Activated naive CD4-positive, alpha-beta T cell treated with anti-CD3 and anti-CD28 coated beads, Interleukin-2, amount 10 ng/mL, durations not matched to agents 7 days and 5 days (primary cell): ENCODE measurements around the gene FHDC1.

Experiments
- CTCF ChIA-PET: fragments of 350-600 bp; sonication (Branson Sonifier 250); formaldehyde crosslinking; loops from one replicate; lab custom pipeline; 2021; ENCODE audit warnings: antibody characterized with exemption; lab: Charles Lee
- DNase-seq: peaks from one replicate; pipeline ENCODE4 v3.0.0-alpha.2; 2020
- H3K27ac Mint-ChIP-seq: one replicate; pipeline ENCODE4 v1.8.0; 2021; ENCODE audit warnings: mild to moderate bottlenecking, moderate library complexity, mixed read lengths
- H3K27me3 Mint-ChIP-seq: one replicate; pipeline ENCODE4 v1.8.0; 2021; ENCODE audit warnings: mild to moderate bottlenecking, mixed read lengths
- H3K36me3 Mint-ChIP-seq: one replicate; pipeline ENCODE4 v1.8.0; 2021; ENCODE audit warnings: mixed read lengths
- H3K4me1 Mint-ChIP-seq: one replicate; pipeline ENCODE4 v1.8.0; 2021; ENCODE audit warnings: mixed read lengths
- H3K4me3 Mint-ChIP-seq: one replicate; pipeline ENCODE4 v1.8.0; 2021; ENCODE audit warnings: mild to moderate bottlenecking, moderate library complexity, mixed read lengths
- H3K9me3 Mint-ChIP-seq: one replicate; pipeline ENCODE4 v1.8.0; 2021; ENCODE audit warnings: mixed read lengths

Gene FHDC1

GRCh38 chr4:152973629-152974467, 37.7 kb downstream of the FHDC1 start:
- Mint-ChIP-seq H3K4me1 (no peaks in the 10 kb centered on the region), H3K9me3 (no peaks in the 10 kb centered on the region), H3K27me3 (no peaks in the 10 kb centered on the region), H3K4me3 (no peak overlapping the region), H3K27ac (no peak overlapping the region), H3K36me3 (no peaks in the 10 kb centered on the region)
- DNase-seq: no peak
- CTCF ChIA-PET: interaction anchor here (0.8 to 1.1 kb wide), 2 partner anchors 9 to 30 kb away, joined by 3 read pairs; no protein-coding TSS in a partner anchor

DNA sequence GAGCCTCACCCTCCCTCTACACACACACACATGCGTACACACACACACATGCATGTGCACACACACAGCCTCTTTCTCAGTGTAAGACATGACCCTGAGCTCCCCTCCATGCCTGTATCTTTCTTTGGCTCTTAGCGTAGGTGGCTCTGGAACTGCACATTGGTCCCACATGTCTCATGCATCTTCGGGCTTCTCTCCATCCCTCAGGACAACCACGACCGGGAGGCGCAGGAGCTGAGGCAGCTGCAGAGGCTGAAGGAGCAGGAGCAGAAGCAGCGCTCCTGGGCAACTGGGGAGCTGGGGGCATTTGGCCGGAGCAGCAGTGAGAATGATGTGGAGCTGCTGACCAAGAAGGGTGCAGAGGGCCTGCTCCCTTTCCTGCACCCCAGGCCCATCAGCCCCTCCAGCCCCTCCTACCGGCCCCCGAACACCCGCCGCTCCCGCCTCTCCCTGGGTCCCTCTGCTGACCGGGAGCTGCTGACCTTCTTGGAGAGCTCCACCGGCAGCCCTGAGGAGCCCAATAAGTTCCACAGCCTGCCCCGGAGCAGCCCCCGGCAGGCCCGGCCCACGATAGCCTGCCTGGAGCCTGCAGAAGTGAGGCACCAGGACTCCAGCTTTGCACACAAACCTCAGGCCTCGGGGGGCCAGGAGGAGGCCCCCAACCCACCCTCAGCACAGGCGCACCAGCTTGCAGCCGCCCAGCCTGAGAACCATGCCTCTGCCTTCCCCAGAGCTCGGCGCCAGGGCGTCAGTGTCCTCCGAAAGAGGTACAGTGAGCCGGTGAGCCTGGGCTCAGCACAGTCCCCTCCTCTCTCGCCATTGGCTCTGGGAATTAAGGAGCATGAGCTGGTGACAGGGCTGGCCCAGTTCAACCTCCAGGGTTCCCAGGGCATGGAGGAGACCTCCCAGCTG, 38.6 kb downstream of the FHDC1 start:
- no peak overlapping the region for H3K27ac Mint-ChIP-seq
- no peak overlapping the region for H3K4me3 Mint-ChIP-seq
- H3K9me3 Mint-ChIP-seq: no peaks in the 10 kb centered on the region
- no peaks in the 10 kb centered on the region for H3K36me3 Mint-ChIP-seq
- no peaks in the 10 kb centered on the region for H3K4me1 Mint-ChIP-seq
- H3K27me3 Mint-ChIP-seq: peaks cover 2% of the 10 kb centered on the region
- DNase-seq: no peak
- CTCF ChIA-PET: interaction anchor here (0.8 to 1.1 kb wide), 2 partner anchors 8 to 31 kb away, joined by 3 read pairs; no protein-coding TSS in a partner anchor

GRCh38 chr4:152975380-152976211, 39.5 kb downstream of the FHDC1 start:
- no peak overlapping the region for H3K27ac Mint-ChIP-seq

DNA sequence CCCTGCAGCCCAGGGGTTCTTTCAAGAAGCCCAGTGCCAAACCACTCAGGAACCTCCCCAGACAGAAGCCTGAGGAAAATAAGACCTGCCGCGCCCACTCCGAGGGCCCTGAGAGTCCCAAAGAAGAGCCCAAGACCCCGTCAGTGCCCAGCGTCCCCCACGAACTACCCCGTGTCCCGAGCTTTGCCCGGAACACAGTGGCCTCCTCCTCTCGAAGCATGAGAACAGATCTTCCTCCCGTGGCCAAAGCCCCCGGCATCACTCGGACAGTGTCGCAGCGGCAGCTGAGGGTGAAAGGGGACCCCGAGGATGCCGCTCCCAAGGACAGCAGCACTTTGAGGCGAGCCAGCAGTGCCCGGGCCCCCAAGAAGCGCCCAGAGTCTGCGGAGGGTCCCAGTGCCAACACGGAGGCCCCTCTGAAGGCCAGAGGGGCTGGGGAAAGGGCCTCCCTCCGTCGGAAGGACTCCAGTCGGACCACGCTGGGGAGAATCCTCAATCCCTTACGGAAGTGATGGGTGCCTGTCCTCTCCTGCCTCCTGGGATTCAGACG, 40.2 kb downstream of the FHDC1 start:
- no peak overlapping the region for H3K27ac Mint-ChIP-seq
- H3K36me3 Mint-ChIP-seq: no peaks in the 10 kb centered on the region

More at GRCh38 chr4:152975380-152976211, 39.5 kb downstream of the FHDC1 start:
- no peak for DNase-seq
- CTCF ChIA-PET: no interaction called here
- no peaks in the 10 kb centered on the region for H3K9me3 Mint-ChIP-seq
- H3K4me1 Mint-ChIP-seq: no peaks in the 10 kb centered on the region
- H3K4me3 Mint-ChIP-seq: no peak overlapping the region
- H3K27me3 Mint-ChIP-seq: peaks cover 9% of the 10 kb centered on the region
- H3K36me3 Mint-ChIP-seq: no peaks in the 10 kb centered on the region

DNA sequence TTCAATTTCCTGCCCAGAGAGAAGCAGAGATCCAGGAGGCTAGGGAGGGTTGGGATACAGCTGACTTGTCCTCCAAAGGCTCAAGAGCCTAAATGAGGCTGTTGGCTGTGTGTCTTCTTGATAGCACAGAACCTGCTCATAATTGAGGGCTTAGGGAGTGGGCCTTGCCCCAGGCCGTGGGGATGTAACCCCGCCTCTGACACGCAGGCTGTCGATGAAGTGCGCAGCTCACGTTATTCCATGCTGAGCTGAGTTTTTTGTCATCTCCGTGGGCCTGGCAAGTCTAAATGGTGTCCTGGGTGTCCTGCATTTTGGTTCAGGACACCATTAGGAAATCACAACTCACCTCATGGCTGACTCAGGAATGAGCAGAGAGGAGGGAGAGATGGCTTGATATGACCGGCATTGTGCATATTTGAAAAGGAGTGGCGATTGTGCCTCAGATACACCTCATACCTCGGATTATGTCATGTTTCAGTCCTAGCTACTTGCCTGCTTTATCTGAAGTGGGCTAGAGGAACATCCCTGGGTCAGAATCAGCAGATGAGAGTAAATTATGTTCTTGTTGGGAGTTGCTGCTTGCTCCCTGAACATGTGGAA, 43.7 kb downstream of the FHDC1 start:
- Mint-ChIP-seq H3K36me3 (no peaks in the 10 kb centered on the region), H3K9me3 (no peaks in the 10 kb centered on the region), H3K4me1 (no peaks in the 10 kb centered on the region), H3K4me3 (no peak overlapping the region), H3K27ac (no peak overlapping the region), H3K27me3 (peaks cover 24% of the 10 kb centered on the region)
- DNase-seq: no peak
- CTCF ChIA-PET: interaction anchor here (1.3 kb wide), 1 partner anchor 26 kb away, joined by 3 read pairs; no protein-coding TSS in a partner anchor

More for the DNA sequence above, 40.2 kb downstream of the FHDC1 start:
- H3K27me3 Mint-ChIP-seq: peaks cover 9% of the 10 kb centered on the region
- no peaks in the 10 kb centered on the region for H3K4me1 Mint-ChIP-seq
- no peak for DNase-seq
- H3K4me3 Mint-ChIP-seq: no peak overlapping the region
- CTCF ChIA-PET: no interaction called here
- no peaks in the 10 kb centered on the region for H3K9me3 Mint-ChIP-seq

GRCh38 chr4:152981278-152981677, 45.2 kb downstream of the FHDC1 start:
- Mint-ChIP-seq H3K27me3 (peaks cover 24% of the 10 kb centered on the region), H3K36me3 (no peaks in the 10 kb centered on the region), H3K4me3 (no peak overlapping the region), H3K27ac (no peak overlapping the region), H3K9me3 (no peaks in the 10 kb centered on the region), H3K4me1 (no peaks in the 10 kb centered on the region)
- CTCF ChIA-PET: no interaction called here
- no peak for DNase-seq

DNA sequence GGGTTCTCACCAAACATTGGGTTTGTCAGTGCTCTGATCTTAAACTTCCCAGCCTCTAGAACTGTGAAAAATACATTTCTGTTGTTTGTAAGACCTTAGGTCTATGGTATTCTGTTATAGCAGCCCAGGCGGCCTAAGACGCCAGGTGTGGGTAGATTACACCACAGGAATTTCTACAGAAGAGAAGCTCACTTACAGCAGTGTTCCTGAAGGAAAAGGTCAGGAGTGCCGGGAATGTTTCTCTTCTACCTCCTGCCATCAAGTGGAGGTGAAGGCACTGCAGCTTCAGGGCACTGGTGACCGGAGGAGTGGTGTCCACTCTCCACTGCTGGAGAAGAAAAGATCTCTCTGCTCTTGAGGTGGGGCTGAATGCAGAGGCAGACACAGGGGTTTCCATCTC, 45.7 kb downstream of the FHDC1 start:
- Mint-ChIP-seq H3K27ac (no peak overlapping the region), H3K9me3 (no peaks in the 10 kb centered on the region), H3K4me3 (no peak overlapping the region), H3K36me3 (no peaks in the 10 kb centered on the region), H3K4me1 (no peaks in the 10 kb centered on the region), H3K27me3 (peaks cover 29% of the 10 kb centered on the region)
- DNase-seq: no peak
- CTCF ChIA-PET: interaction anchor here (1.2 kb wide), 1 partner anchor 147 kb away, joined by 3 read pairs; no protein-coding TSS in a partner anchor

DNA sequence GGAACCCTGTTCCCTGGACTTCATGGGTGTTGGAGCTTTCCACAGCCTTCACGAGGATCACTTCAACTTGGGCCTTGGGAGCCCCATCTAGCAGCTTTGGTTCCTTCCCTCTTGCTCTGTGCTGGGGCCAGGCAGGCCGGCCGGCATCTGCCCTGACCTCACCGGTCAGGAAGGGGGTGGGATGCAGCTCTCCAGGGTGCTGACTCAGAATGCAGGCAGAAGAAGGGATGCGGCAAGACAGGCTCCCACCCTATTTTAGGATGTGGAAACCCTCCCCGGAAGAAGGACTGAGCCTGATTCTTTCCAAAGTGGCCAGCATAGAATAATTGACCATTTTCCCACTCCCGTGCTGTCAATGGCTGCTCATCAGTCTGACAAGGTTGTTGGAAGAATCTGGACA, 47.1 kb downstream of the FHDC1 start:
- Mint-ChIP-seq H3K36me3 (no peaks in the 10 kb centered on the region), H3K4me3 (no peak overlapping the region), H3K4me1 (no peaks in the 10 kb centered on the region), H3K9me3 (no peaks in the 10 kb centered on the region), H3K27ac (no peak overlapping the region), H3K27me3 (peaks cover 31% of the 10 kb centered on the region)
- CTCF ChIA-PET: interaction anchor here (1.2 to 1.4 kb wide), 2 partner anchors 9 to 145 kb away, joined by 3 read pairs; no protein-coding TSS in a partner anchor
- DNase-seq: no peak

DNA sequence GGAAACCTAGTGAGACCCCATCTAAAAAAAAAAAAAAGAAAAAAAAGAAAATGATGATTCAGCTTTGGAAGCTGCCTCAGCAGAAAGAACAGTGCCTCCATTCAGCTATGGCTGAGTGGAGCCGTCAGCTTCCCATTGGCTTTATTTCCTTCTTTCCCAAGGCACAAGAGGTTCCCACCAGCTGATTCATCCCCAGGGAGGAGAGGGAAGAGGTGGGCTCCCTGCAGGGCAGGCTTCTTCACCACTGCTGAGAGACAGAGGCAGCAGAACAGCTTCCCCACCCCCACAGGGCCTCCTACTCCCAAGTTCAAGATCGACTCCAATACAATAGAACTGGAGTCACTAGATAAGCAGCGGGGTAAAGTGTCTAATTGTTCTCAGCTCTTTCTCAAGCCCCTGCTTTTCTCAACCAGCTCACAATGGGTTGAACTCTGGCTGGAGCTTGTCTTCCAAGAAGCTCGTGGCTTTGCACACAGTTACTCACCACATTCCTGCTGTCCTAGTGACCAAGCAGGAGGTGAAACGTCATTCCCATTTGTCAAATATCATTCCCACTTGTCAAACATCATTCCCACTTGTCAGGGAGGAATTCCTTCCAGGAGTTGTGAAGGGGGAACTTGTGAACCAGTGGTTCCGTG, 47.8 kb downstream of the FHDC1 start:
- no peaks in the 10 kb centered on the region for H3K36me3 Mint-ChIP-seq
- H3K4me3 Mint-ChIP-seq: no peak overlapping the region
- DNase-seq: no peak
- H3K27me3 Mint-ChIP-seq: peaks cover 31% of the 10 kb centered on the region
- H3K27ac Mint-ChIP-seq: no peak overlapping the region
- CTCF ChIA-PET: interaction anchor here (1.4 kb wide), 1 partner anchor 10 kb away, joined by 3 read pairs; no protein-coding TSS in a partner anchor
- H3K4me1 Mint-ChIP-seq: no peaks in the 10 kb centered on the region
- no peaks in the 10 kb centered on the region for H3K9me3 Mint-ChIP-seq

DNA sequence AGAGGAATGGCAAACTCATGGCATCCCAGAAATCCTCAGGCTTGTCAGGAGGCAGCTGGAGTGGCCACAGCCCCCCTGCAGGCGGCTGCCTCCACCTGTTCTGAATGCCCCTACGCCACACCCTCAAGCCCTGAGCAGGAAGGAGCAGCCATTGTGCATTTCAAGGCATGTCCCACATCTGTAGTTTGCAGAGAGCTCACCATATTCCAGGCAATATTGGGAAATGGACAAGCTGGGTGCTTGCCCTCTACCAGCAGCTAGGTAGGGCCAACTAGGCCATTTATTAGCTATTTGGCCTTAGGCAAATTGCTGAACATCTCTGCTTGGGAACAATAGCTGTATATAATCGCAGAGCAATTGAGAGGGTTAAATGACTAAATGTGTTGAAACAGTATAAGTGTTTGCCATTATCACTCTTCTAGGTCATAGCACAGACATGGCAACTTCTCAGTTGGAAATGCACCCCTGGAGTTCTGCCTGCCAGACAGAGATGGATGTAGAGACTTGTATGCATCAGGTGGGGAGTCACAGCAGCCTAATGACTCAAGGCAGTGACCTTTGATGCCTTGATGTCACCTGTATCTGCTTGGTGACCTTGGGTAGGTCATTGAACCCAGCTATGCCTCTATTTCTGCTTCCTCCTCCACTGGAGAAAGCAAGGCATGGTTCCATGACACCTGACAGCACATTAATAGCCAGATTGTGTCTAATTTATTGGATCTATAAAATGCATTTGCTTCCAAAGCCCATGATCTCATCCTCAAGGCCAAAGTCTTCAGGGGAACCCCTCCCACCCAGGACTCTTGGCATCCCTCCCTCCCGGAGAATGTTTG, 52.8 kb downstream of the FHDC1 start:
- Mint-ChIP-seq H3K27ac (no peak overlapping the region), H3K4me1 (no peaks in the 10 kb centered on the region), H3K9me3 (no peaks in the 10 kb centered on the region), H3K27me3 (peaks cover 7% of the 10 kb centered on the region), H3K36me3 (no peaks in the 10 kb centered on the region), H3K4me3 (no peak overlapping the region)
- CTCF ChIA-PET: no interaction called here
- no peak for DNase-seq

DNA sequence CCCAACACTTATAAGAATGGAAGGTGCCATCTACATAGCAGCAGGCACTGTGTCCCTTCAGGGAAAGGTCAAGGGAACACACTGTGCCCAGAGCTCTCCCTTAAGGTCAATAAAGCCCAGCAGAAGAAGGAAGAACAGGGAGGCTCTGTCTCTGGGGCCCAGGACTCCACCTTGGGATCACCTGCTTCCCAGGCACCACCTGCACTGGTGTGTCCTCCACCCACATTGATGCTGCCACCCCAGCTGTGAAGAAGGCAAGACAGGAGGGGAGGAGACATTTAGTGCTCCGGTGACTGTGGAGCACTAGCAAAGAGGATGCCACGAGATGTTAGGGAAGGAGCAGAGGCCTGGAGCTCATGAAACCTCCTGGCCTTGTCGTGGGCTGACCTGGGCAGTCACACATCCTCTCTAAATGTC, 53.4 kb downstream of the FHDC1 start:
- H3K36me3 Mint-ChIP-seq: no peaks in the 10 kb centered on the region
- DNase-seq: no peak
- CTCF ChIA-PET: no interaction called here
- no peaks in the 10 kb centered on the region for H3K4me1 Mint-ChIP-seq
- peaks cover 7% of the 10 kb centered on the region for H3K27me3 Mint-ChIP-seq
- no peak overlapping the region for H3K27ac Mint-ChIP-seq
- no peak overlapping the region for H3K4me3 Mint-ChIP-seq
- no peaks in the 10 kb centered on the region for H3K9me3 Mint-ChIP-seq
